ENCODE results near the gene BCL11A.

BCL11A gene

GRCh38 chr2:60438131-60438530 lies 115.3 kb downstream of the BCL11A start:
- ATAC-seq, result no peak

More at GRCh38 chr2:60438131-60438530, 115.3 kb downstream of the BCL11A start:
- TF ChIP-seq CREB5 (CRISPR knock-in tag; IDR thresholded peaks at IDR 0.05; ENCODE audit: low read depth) (no peak), POU6F1 (CRISPR knock-in tag; IDR thresholded peaks at IDR 0.05; ENCODE audit: borderline replicate concordance, low read depth) (no peak), ZNF8 (CRISPR knock-in tag; IDR thresholded peaks at IDR 0.05) (no peak), ZFP3 (CRISPR knock-in tag; IDR thresholded peaks at IDR 0.05) (no peak), ZNF70 (CRISPR knock-in tag; IDR thresholded peaks at IDR 0.05) (no peak), ESRRG (CRISPR knock-in tag; IDR thresholded peaks at IDR 0.05) (no peak), BACH2 (CRISPR knock-in tag; IDR thresholded peaks at IDR 0.05; ENCODE audit: borderline replicate concordance) (no peak), GLIS3 (CRISPR knock-in tag; IDR thresholded peaks at IDR 0.05) (no peak), CSRNP3 (CRISPR knock-in tag; IDR thresholded peaks at IDR 0.05) (no peak), TSHZ2 (CRISPR knock-in tag; IDR thresholded peaks at IDR 0.05) (no peak), CSDC2 (CRISPR knock-in tag; IDR thresholded peaks at IDR 0.05) (no peak), ZC3H10 (CRISPR knock-in tag; IDR thresholded peaks at IDR 0.05) (no peak), ARNTL (CRISPR knock-in tag; IDR thresholded peaks at IDR 0.05; ENCODE audit: borderline replicate concordance, low read depth) (no peak), PATZ1 (CRISPR knock-in tag; IDR thresholded peaks at IDR 0.05; ENCODE audit: borderline replicate concordance) (no peak), ZFP30 (CRISPR knock-in tag; IDR thresholded peaks at IDR 0.05) (no peak), TCF4 (CRISPR knock-in tag; IDR thresholded peaks at IDR 0.05; ENCODE audit: borderline replicate concordance) (no peak), RARB (CRISPR knock-in tag; IDR thresholded peaks at IDR 0.05) (no peak), ZNF565 (CRISPR knock-in tag; conservative IDR thresholded peaks at IDR 0.05; ENCODE audit: low read depth) (no peak), ISL1 (CRISPR knock-in tag; IDR thresholded peaks at IDR 0.05) (no peak), PPARA (CRISPR knock-in tag; IDR thresholded peaks at IDR 0.05; ENCODE audit: borderline replicate concordance) (no peak)

Data from SK-N-SH treated with all-trans-retinoic acid at 6 μM for 48 hours (cell line).